Tibial nerve (tissue), 4 donors: Measurements from ENCODE around the gene GRAMD4. TPM values are rescaled to one million over a fixed set of nuclear protein-coding genes. Genes with fewer than 3 reads are reported as not detected.

Source experiments
- DNase-seq, 2 donors: peaks; one replicate each; pipeline ENCODE4 v3.0.0-alpha.2; 2019; ENCODE audit warnings: low spot score in 2 of 2
- H3K27ac ChIP-seq, 4 donors: fragments of 200-600 bp; sonication (generic) in 3 of 4; one replicate each; pipeline ENCODE4 v1.5.1; 2017 to 2019; ENCODE audit warnings: mild to moderate bottlenecking in 1 of 4
- H3K27me3 ChIP-seq, 2 donors: fragments of 200-600 bp; sonication (generic) in 1 of 2; one replicate each; pipeline versions ENCODE4 v1.5.1 to v1.6.0; 2017 to 2019
- H3K36me3 ChIP-seq, 3 donors: fragments of 200-600 bp; sonication (generic); one replicate each; pipeline ENCODE4 v1.5.1; 2018 to 2019
- H3K4me1 ChIP-seq, 4 donors: fragments of 200-600 bp; sonication (generic) in 3 of 4; one replicate each; pipeline ENCODE4 v1.5.1; 2017 to 2019
- H3K4me3 ChIP-seq, 4 donors: fragments of 200-600 bp; sonication (generic) in 3 of 4; one replicate each; pipeline ENCODE4 v1.5.1; 2017 to 2019; ENCODE audit warnings: mild to moderate bottlenecking in 1 of 4, moderate library complexity in 1 of 4
- H3K9me3 ChIP-seq, 4 donors: fragments of 200-600 bp; sonication (generic) in 3 of 4; one replicate each; pipeline ENCODE4 v1.5.1; 2017 to 2019
- CTCF ChIP-seq, 5 experiments: fragments of 200-600 bp in 3 of 5; fragments of 450-650 bp in 2 of 5; sonication (generic) in 3 of 5; IDR thresholded peaks; one replicate each; pipeline ENCODE4 v1.5.1; 2016 to 2019; ENCODE audit warnings: antibody characterized with exemption in 5 of 5, mild to moderate bottlenecking in 3 of 5, moderate library complexity in 2 of 5
- EP300 ChIP-seq, 2 donors: sonication (generic); formaldehyde crosslinking; IDR thresholded peaks; one replicate each; pipeline ENCODE4 v1.6.1; 2017; ENCODE audit warnings: antibody characterized with exemption in 2 of 2, mild to moderate bottlenecking in 1 of 2
- POLR2A ChIP-seq, 2 donors: fragments of 450-650 bp; IDR thresholded peaks; one replicate each; pipeline ENCODE4 v1.6.1; 2017; ENCODE audit warnings: antibody characterized with exemption in 2 of 2, mild to moderate bottlenecking in 2 of 2, moderate library complexity in 2 of 2
- WGBS, 2 donors: methylation state at CpG; one replicate each; pipeline ENCODE4 v1.1.5; 2018; 5-methylcytosine and 5-hydroxymethylcytosine counted together
- total RNA-seq, 4 donors: library from RNA; depleted of rRNA; stranded (reverse); fragments of >200 nt; gene quantifications; one replicate each; pipeline ENCODE4 v1.1.0, GENCODE V29; 2016

Gene GRAMD4
- total RNA-seq, 4 donors from 2014 or later: 18.2 to 299 (median 54.3) TPM

- 77 to 78% methylated on average over 13 of the region's 13 CpGs for WGBS, 2 donors
- Histone ChIP-seq H3K9me3 (no peaks in the 10 kb centered on the region), H3K27ac (peak overlapping the region in 2 of 4 donors; percentile 59 to 84), H3K4me1 (peaks cover 0 to 65% (median 38%) of the 10 kb centered on the region in 4 donors), H3K27me3 (no peaks in the 10 kb centered on the region), H3K4me3 (no peak overlapping the region), H3K36me3 (no peaks in the 10 kb centered on the region)
- TF ChIP-seq EP300 (IDR thresholded peaks at IDR 0.05) (no peak), POLR2A (IDR thresholded peaks at IDR 0.05) (no peak), CTCF (IDR thresholded peaks at IDR 0.05) (no peak)
- DNase-seq: peak in 1 of 2 donors; percentile 4
Measured at GRCh38 chr22:46580940-46581537, 39.1 kb upstream of the GRAMD4 start.

- WGBS, 2 donors: 79 to 84% methylated on average over 13 to 14 of the region's 14 CpGs
- H3K4me3 ChIP-seq: no peak overlapping the region
- H3K36me3 ChIP-seq: no peaks in the 10 kb centered on the region
- peak in 1 of 2 donors; percentile 4 for DNase-seq
- H3K4me1 ChIP-seq: peaks cover 0 to 67% (median 39%) of the 10 kb centered on the region in 4 donors
- no peaks in the 10 kb centered on the region for H3K9me3 ChIP-seq
- peak overlapping the region in 2 of 4 donors; percentile 41 to 59 for H3K27ac ChIP-seq
- H3K27me3 ChIP-seq: no peaks in the 10 kb centered on the region
- no peak for TF ChIP-seq EP300 (IDR thresholded peaks at IDR 0.05)
- TF ChIP-seq POLR2A (IDR thresholded peaks at IDR 0.05): no peak
- TF ChIP-seq CTCF (IDR thresholded peaks at IDR 0.05): no peak
Measured at GRCh38 chr22:46581538-46582244, 38.5 kb upstream of the GRAMD4 start.

GRCh38 chr22:46582281-46582933 is 37.8 kb upstream of the GRAMD4 start:
- Histone ChIP-seq H3K36me3 (no peaks in the 10 kb centered on the region), H3K27ac (peak overlapping the region in 2 of 4 donors; percentile 51 to 59), H3K9me3 (no peaks in the 10 kb centered on the region), H3K4me1 (peaks cover 0 to 74% (median 43%) of the 10 kb centered on the region in 4 donors), H3K27me3 (no peaks in the 10 kb centered on the region), H3K4me3 (no peak overlapping the region)
- TF ChIP-seq POLR2A (IDR thresholded peaks at IDR 0.05) (no peak), CTCF (IDR thresholded peaks at IDR 0.05) (no peak), EP300 (IDR thresholded peaks at IDR 0.05) (no peak)
- peak in 1 of 2 donors; percentile 3 for DNase-seq
- 82 to 85% methylated on average over 13 to 14 of the region's 14 CpGs for WGBS, 2 donors

GRCh38 chr22:46583571-46583970 is 36.6 kb upstream of the GRAMD4 start:
- Histone ChIP-seq H3K36me3 (no peaks in the 10 kb centered on the region), H3K27me3 (no peaks in the 10 kb centered on the region), H3K9me3 (no peaks in the 10 kb centered on the region), H3K4me3 (no peak overlapping the region), H3K4me1 (peaks cover 0 to 76% (median 41%) of the 10 kb centered on the region in 4 donors), H3K27ac (peak overlapping the region in 1 of 4 donors; percentile 25)
- TF ChIP-seq POLR2A (IDR thresholded peaks at IDR 0.05): no peak
- no peak for TF ChIP-seq EP300 (IDR thresholded peaks at IDR 0.05)
- DNase-seq: peak in 1 of 2 donors; percentile 3
- WGBS, 2 donors: 93 to 95% methylated on average over 11 of the region's 11 CpGs

- peaks cover 0 to 72% (median 36%) of the 10 kb centered on the region in 4 donors for H3K4me1 ChIP-seq
- H3K4me3 ChIP-seq: no peak overlapping the region
Measured at GRCh38 chr22:46584081-46584921, 35.9 kb upstream of the GRAMD4 start.

More at GRCh38 chr22:46584081-46584921, 35.9 kb upstream of the GRAMD4 start:
- H3K27ac ChIP-seq: peak overlapping the region in 1 of 4 donors; percentile 67
- H3K36me3 ChIP-seq: no peaks in the 10 kb centered on the region
- H3K9me3 ChIP-seq: no peaks in the 10 kb centered on the region
- no peak for DNase-seq
- no peak for TF ChIP-seq POLR2A (IDR thresholded peaks at IDR 0.05)
- TF ChIP-seq EP300 (IDR thresholded peaks at IDR 0.05): no peak
- TF ChIP-seq CTCF (IDR thresholded peaks at IDR 0.05): no peak
- H3K27me3 ChIP-seq: no peaks in the 10 kb centered on the region
- WGBS, 2 donors: 55 to 61% methylated on average over 43 of the region's 43 CpGs
